ENCODE results near the gene SMYD2.

- TF ChIP-seq, protein P1, sequence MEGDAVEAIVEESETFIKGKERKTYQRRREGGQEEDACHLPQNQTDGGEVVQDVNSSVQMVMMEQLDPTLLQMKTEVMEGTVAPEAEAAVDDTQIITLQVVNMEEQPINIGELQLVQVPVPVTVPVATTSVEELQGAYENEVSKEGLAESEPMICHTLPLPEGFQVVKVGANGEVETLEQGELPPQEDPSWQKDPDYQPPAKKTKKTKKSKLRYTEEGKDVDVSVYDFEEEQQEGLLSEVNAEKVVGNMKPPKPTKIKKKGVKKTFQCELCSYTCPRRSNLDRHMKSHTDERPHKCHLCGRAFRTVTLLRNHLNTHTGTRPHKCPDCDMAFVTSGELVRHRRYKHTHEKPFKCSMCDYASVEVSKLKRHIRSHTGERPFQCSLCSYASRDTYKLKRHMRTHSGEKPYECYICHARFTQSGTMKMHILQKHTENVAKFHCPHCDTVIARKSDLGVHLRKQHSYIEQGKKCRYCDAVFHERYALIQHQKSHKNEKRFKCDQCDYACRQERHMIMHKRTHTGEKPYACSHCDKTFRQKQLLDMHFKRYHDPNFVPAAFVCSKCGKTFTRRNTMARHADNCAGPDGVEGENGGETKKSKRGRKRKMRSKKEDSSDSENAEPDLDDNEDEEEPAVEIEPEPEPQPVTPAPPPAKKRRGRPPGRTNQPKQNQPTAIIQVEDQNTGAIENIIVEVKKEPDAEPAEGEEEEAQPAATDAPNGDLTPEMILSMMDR (IDR thresholded peaks at IDR 0.05; ENCODE audit: poor library complexity), result no peak
- TF ChIP-seq EZH2 (IDR thresholded peaks at IDR 0.05; ENCODE audit: borderline replicate concordance) (no peak), EZH2phosphoT487 (IDR thresholded peaks at IDR 0.05; ENCODE audit: low read depth, severe bottlenecking, unreplicated experiment) (no peak)
Measured at GRCh38 chr1:214327514-214327913, 46.6 kb downstream of the SMYD2 start.
